K562 (cell line): ENCODE data around the gene RHCG. TPM values are rescaled to one million over a fixed set of nuclear protein-coding genes. Genes with fewer than 3 reads are reported as not detected.

Experiments
- ATAC-seq: fragments of 200-7000 bp; cut with Tn5 transposase; 3 replicates; pipeline ENCODE4 v1.9.1; 2020; ENCODE audit warnings: moderate library complexity
- BruUV-seq: library from RNA; stranded (reverse); fragments of 400-500 nt; replicated peaks from 2 replicates; lab custom pipeline; 2021; lab: Mats Ljungman, UMichigan
- CTCF ChIA-PET: fragments of 300-600 bp; formaldehyde crosslinking; extraction: SDS; loops from one replicate; lab custom pipeline; 2021; ENCODE audit warnings: low intra/inter-chr PET ratio; lab: Yijun Ruan, JAX
- POLR2A ChIA-PET: fragments of 300-600, 350-650 bp; sonication (Branson Sonifier 250); formaldehyde crosslinking; extraction: SDS; loops from one replicate; lab custom pipeline; 2021; ENCODE audit warnings: antibody characterized with exemption, inconsistent platforms; lab: Yijun Ruan, JAX
- DNase-seq, 4 experiments: peaks; one replicate each; pipeline versions ENCODE4 v3.0.0 to v3.0.0-alpha.2; 2011 to 2018; ENCODE audit warnings: low spot score in 3 of 4, mixed read lengths in 3 of 4; ENCODE audit errors: extremely low read depth in 1 of 4
- FAIRE-seq: peaks from 2 replicates; lab custom pipeline; 2011; peaks lifted over from hg19 to GRCh38; lab: Jason Lieb, UNC
- H2AFZ ChIP-seq: 2 replicates; pipeline ENCODE4 v1.6.0; 2011; ENCODE audit warnings: low read depth, low read length, control low read depth, inconsistent platforms
- H3K27ac ChIP-seq: fragments of 200-600 bp; 3 replicates; pipeline ENCODE4 v1.8.0; 2011; ENCODE audit warnings: low read depth, mild to moderate bottlenecking, control low read depth, inconsistent platforms, low read length, moderate library complexity, mixed read lengths; ENCODE audit errors: extremely low read depth
- H3K27me3 ChIP-seq, 2 experiments: fragments of 300-600 bp in 1 of 2; 2 replicates in 1 of 2; 3 replicates in 1 of 2; pipeline versions ENCODE4 v1.6.0 to v1.8.0; 2011; ENCODE audit warnings: inconsistent platforms in 2 of 2, low read length in 2 of 2, mild to moderate bottlenecking in 1 of 2, mixed read lengths in 1 of 2, moderate library complexity in 1 of 2; ENCODE audit not compliant: control insufficient read depth in 2 of 2, insufficient read depth in 2 of 2
- H3K36me3 ChIP-seq: fragments of 300-600 bp; 3 replicates; pipeline ENCODE4 v1.8.0; 2011; ENCODE audit warnings: mild to moderate bottlenecking, low read length, inconsistent platforms; ENCODE audit not compliant: control insufficient read depth, insufficient read depth
- H3K4me1 ChIP-seq, 2 experiments: fragments of 200-600 bp in 1 of 2; replicated peaks in 1 of 2; 2 replicates in 1 of 2; 3 replicates in 1 of 2; pipeline versions ENCODE4 v1.5.1 to v1.8.0; 2011; ENCODE audit warnings: inconsistent platforms in 2 of 2, low read length in 2 of 2, mild to moderate bottlenecking in 1 of 2, mixed read lengths in 1 of 2, moderate library complexity in 1 of 2; ENCODE audit not compliant: control insufficient read depth in 2 of 2, insufficient read depth in 2 of 2
- H3K4me2 ChIP-seq: 2 replicates; pipeline ENCODE4 v1.6.1; 2011; ENCODE audit warnings: low read length, control low read depth, inconsistent platforms, mixed read lengths; ENCODE audit not compliant: insufficient read depth
- H3K4me3 ChIP-seq: fragments of 200-600 bp; sonication (generic), shearing (Covaris generic); 2 replicates; pipeline ENCODE4 v1.5.1; 2016; ENCODE audit warnings: control low read depth, inconsistent platforms
- H3K79me2 ChIP-seq: fragments of 200-600 bp; 3 replicates; pipeline ENCODE4 v1.8.0; 2011; ENCODE audit warnings: low read length, inconsistent platforms; ENCODE audit not compliant: control insufficient read depth, insufficient read depth
- H3K9ac ChIP-seq, 2 experiments: 2 replicates each; pipeline versions ENCODE4 v1.6.0 to v1.6.1; 2011; ENCODE audit warnings: low read depth in 2 of 2, low read length in 2 of 2, control low read depth in 1 of 2, inconsistent platforms in 1 of 2, mild to moderate bottlenecking in 1 of 2, mixed read lengths in 1 of 2; ENCODE audit not compliant: insufficient read depth in 1 of 2
- H3K9me1 ChIP-seq: one replicate; pipeline ENCODE4 v1.6.0; 2011; ENCODE audit warnings: inconsistent platforms, mild to moderate bottlenecking, low read length, moderate library complexity; ENCODE audit not compliant: control insufficient read depth, insufficient read depth
- H3K9me3 ChIP-seq: replicated peaks from 2 replicates; pipeline ENCODE4 v1.5.1; 2011; ENCODE audit warnings: low read depth, low read length, inconsistent platforms; ENCODE audit not compliant: control insufficient read depth, insufficient read depth
- H4K20me1 ChIP-seq: replicated peaks from 2 replicates; pipeline ENCODE4 v1.6.1; 2011; ENCODE audit warnings: low read length, inconsistent platforms, mixed read lengths; ENCODE audit not compliant: control insufficient read depth, insufficient read depth
- CBFB ChIP-seq: sonication (generic); formaldehyde crosslinking; IDR thresholded peaks from 2 replicates; pipeline ENCODE4 v1.4.0; 2020; ENCODE audit warnings: mild to moderate bottlenecking, missing genetic modification reagents
- CREB1 ChIP-seq, 2 experiments: sonication (generic) in 1 of 2; formaldehyde crosslinking in 1 of 2; IDR thresholded peaks; 2 replicates each; pipeline versions ENCODE4 v1.6.1 to v1.8.0; 2012 to 2022; ENCODE audit warnings: inconsistent platforms in 1 of 2, mild to moderate bottlenecking in 1 of 2, missing genetic modification reagents in 1 of 2, moderate library complexity in 1 of 2
- CREM ChIP-seq: IDR thresholded peaks from 2 replicates; pipeline ENCODE4 v1.6.1; 2014; ENCODE audit warnings: antibody characterized with exemption, low read depth
- ELF2 ChIP-seq: fragments of 250-450 bp; sonication (Bioruptor Pico); IDR thresholded peaks from 2 replicates; pipeline ENCODE4 v1.5.0; 2021; ENCODE audit warnings: mild to moderate bottlenecking
- FOXM1 ChIP-seq, 2 experiments: fragments of 450-650 bp in 1 of 2; sonication (generic) in 1 of 2; formaldehyde crosslinking in 1 of 2; IDR thresholded peaks; 2 replicates each; pipeline versions ENCODE4 v1.6.1 to v1.9.0; 2017 to 2022; ENCODE audit warnings: low read depth in 2 of 2, mild to moderate bottlenecking in 2 of 2, missing genetic modification reagents in 1 of 2, moderate library complexity in 1 of 2
- HCFC1 ChIP-seq: IDR thresholded peaks from 2 replicates; pipeline ENCODE4 v1.6.1; 2012; ENCODE audit warnings: low read depth, low read length, improper control_type of control experiment
- NR1H2 ChIP-seq: sonication (generic); formaldehyde crosslinking; IDR thresholded peaks from 2 replicates; pipeline ENCODE4 v1.4.0; 2020; ENCODE audit warnings: mild to moderate bottlenecking, missing genetic modification reagents
- NR3C1 ChIP-seq: sonication (generic); formaldehyde crosslinking; IDR thresholded peaks from 2 replicates; pipeline ENCODE4 v1.8.1; 2022; ENCODE audit warnings: missing genetic modification reagents
- PML ChIP-seq: IDR thresholded peaks from 2 replicates; pipeline ENCODE4 v1.6.1; 2012; ENCODE audit warnings: low read length, inconsistent platforms
- RB1 ChIP-seq: fragments of 450-650 bp; IDR thresholded peaks from 2 replicates; pipeline ENCODE4 v1.6.1; 2017; ENCODE audit warnings: low read depth, mild to moderate bottlenecking
- TFAP4 ChIP-seq: sonication (generic); formaldehyde crosslinking; IDR thresholded peaks from 2 replicates; pipeline ENCODE4 v1.8.0; 2022; ENCODE audit warnings: missing genetic modification reagents, mild to moderate bottlenecking, moderate library complexity, borderline replicate concordance
- ZNF274 ChIP-seq: IDR thresholded peaks from 2 replicates; pipeline ENCODE4 v1.6.1; 2011; ENCODE audit warnings: low read depth, mild to moderate bottlenecking, low read length, moderate library complexity, borderline replicate concordance
- ZNF507 ChIP-seq: conservative IDR thresholded peaks from 2 replicates; pipeline ENCODE4 v1.6.1; 2017; ENCODE audit warnings: missing genetic modification characterization, missing compliant biosample characterization
- ZNF717 ChIP-seq: fragments of 250-450 bp; sonication (Bioruptor Pico); IDR thresholded peaks from 2 replicates; pipeline ENCODE4 v1.5.0; 2021
- WGBS: fragments of 100-300 bp; shearing (Covaris generic); methylation state at CpG from one replicate; pipeline ENCODE4 v1.1.6; 2016; ENCODE audit warnings: low coverage, mixed read lengths; ENCODE audit not compliant: insufficient coverage; ENCODE audit errors: missing lambda C conversion rate; 5-methylcytosine and 5-hydroxymethylcytosine counted together
- in situ Hi-C: fragments of 300-500 bp; cut with MboI; formaldehyde crosslinking; loops from 4 replicates; pipeline ENCODE4 v1.15.0; 2018; ENCODE audit warnings: inconsistent platforms, mixed read lengths
- intact Hi-C: fragments of 100-400 bp; cut with micrococcal nuclease; formaldehyde crosslinking; loops from 2 replicates; pipeline ENCODE4 v1.14.2; 2022
- polyA plus RNA-seq, 8 experiments: library from polyadenylated mRNA; depleted of rRNA in 4 of 8; stranded (reverse) in 5 of 8; unstranded in 3 of 8; fragments of >200 nt; fragmentation: Nextera tagmentation in 2 of 8; fragmentation: Illumina TruSeq in 1 of 8; extraction: Ambion mirVana in 2 of 8; extraction: Trizol in 1 of 8; gene quantifications; 2 replicates each; pipeline versions ENCODE4 v1.2.1 to v1.2.3, GENCODE V29; 2011 to 2014; ENCODE audit warnings: inconsistent platforms in 1 of 8, missing spikeins in 1 of 8
- total RNA-seq, 7 experiments: library from RNA; depleted of rRNA in 6 of 7; stranded (reverse); fragments of >200 nt in 6 of 7; fragmentation: Illumina TruSeq in 2 of 7; extraction: Trizol in 2 of 7; gene quantifications; 2 replicates each; pipeline versions ENCODE4 v1.2.1 to v1.2.3, GENCODE V29; 2011 to 2021; ENCODE audit warnings: low replicate concordance in 1 of 7

RHCG gene
- total and polyA plus RNA-seq, 9 of the 15 experiments (the other 6 are each of a cell fraction or from before 2014, with no cell fraction given), result not detected

- no peak for DNase-seq
- Histone ChIP-seq H3K9me3 (no peaks in the 10 kb centered on the region), H3K27ac (no peak overlapping the region), H3K79me2 (no peaks in the 10 kb centered on the region), H3K4me2 (no peak overlapping the region), H3K36me3 (no peaks in the 10 kb centered on the region), H2AFZ (no peak overlapping the region), H3K4me1 (no peaks in the 10 kb centered on the region), H3K9me1 (peaks cover 3% of the 10 kb centered on the region), H3K9ac (no peak overlapping the region), H4K20me1 (peaks cover 25% of the 10 kb centered on the region), H3K27me3 (peaks cover 13 to 54% of the 10 kb centered on the region in 2 experiments; a peak in 4 of 5 replicates), H3K4me3 (no peak overlapping the region)
- in situ Hi-C loops, result no loop called here
- TF ChIP-seq PML (no peak), ZNF507 (no peak)
- FAIRE-seq, result no peak
- intact Hi-C loops, result no loop called here
- ATAC-seq, result no peak
- ChIA-PET CTCF (interaction anchor here (0.6 kb wide), 1 partner anchor 88 kb away, joined by 3 read pairs; no protein-coding TSS in a partner anchor), POLR2A (no interaction called here)
- no TSS peak for BruUV-seq
- 3% methylated on average over 6 of the region's 6 CpGs for WGBS
These were observed 20.7 kb downstream of the RHCG start for GRCh38 chr15:89475661-89476060.

- no peak overlapping the region for H3K27ac ChIP-seq
- WGBS, result under 1% methylated on average over 7 of the region's 7 CpGs
- no peak overlapping the region for H2AFZ ChIP-seq
- FAIRE-seq, result peak; percentile 94
- no peak overlapping the region for H3K4me2 ChIP-seq
- peaks cover 6 to 36% of the 10 kb centered on the region in 2 experiments; a peak in 4 of 5 replicates for H3K27me3 ChIP-seq
- H3K36me3 ChIP-seq, result no peaks in the 10 kb centered on the region
- CTCF ChIA-PET, result interaction anchor here (1.3 to 2.3 kb wide), 4 partner anchors 31 to 114 kb away, joined by 5 to 20 read pairs (median 8); no protein-coding TSS in a partner anchor
- peaks cover 17% of the 10 kb centered on the region; the same call in 1 of the 2 replicates for H4K20me1 ChIP-seq
- intact Hi-C loops, result loop anchor here (1.0 to 2.0 kb wide), 3 partner anchors 31 to 115 kb away; no protein-coding TSS in a partner anchor
- peak; percentile 72 to 84 (median 78) for DNase-seq
- no peak overlapping the region for H3K9ac ChIP-seq
- ATAC-seq, result peak; percentile 99
- no TSS peak for BruUV-seq
- peaks cover 3% of the 10 kb centered on the region for H3K9me1 ChIP-seq
- in situ Hi-C loops, result no loop called here
- H3K9me3 ChIP-seq, result no peaks in the 10 kb centered on the region
- H3K79me2 ChIP-seq, result no peaks in the 10 kb centered on the region
- no peaks in the 10 kb centered on the region for H3K4me1 ChIP-seq
- H3K4me3 ChIP-seq, result no peak overlapping the region
- POLR2A ChIA-PET, result interaction anchor here (0.6 to 1.0 kb wide), 2 partner anchors 81 to 143 kb away, joined by 3 to 4 read pairs; no protein-coding TSS in a partner anchor
- TF ChIP-seq ZNF717 (CRISPR knock-in tag) (no peak), CREB1 (IDR thresholded peaks at IDR 0.05) (no peak), CREB1 (CRISPR knock-in tag; IDR thresholded peaks at IDR 0.05) (no peak), HCFC1 (no peak), ZNF274 (no peak), FOXM1 (IDR thresholded peaks at IDR 0.05; ENCODE audit: low read depth) (no peak), FOXM1 (CRISPR knock-in tag; IDR thresholded peaks at IDR 0.05; ENCODE audit: low read depth) (no peak), TFAP4 (CRISPR knock-in tag) (0 out of 2 replicates have a peak, but pooled peaks have one; percentile 19), RB1 (peak; percentile 43; the same call in 1 of the 2 replicates), NR1H2 (CRISPR knock-in tag) (no peak), CREM (peak; percentile 46), ELF2 (CRISPR knock-in tag) (no peak), CBFB (no peak), NR3C1 (CRISPR knock-in tag) (no peak)
These were observed 23.6 kb downstream of the RHCG start for GRCh38 chr15:89472785-89473256.
